ENCODE measurements around the gene CTDSPL. TPM values are rescaled to one million over a fixed set of nuclear protein-coding genes. Genes with fewer than 3 reads are reported as not detected.

Gene CTDSPL
- total and polyA plus RNA-seq, 2 of the 13 experiments (the other 11 are each of a cell fraction or from before 2014, with no cell fraction given), result 26.1 to 142 TPM

DNA sequence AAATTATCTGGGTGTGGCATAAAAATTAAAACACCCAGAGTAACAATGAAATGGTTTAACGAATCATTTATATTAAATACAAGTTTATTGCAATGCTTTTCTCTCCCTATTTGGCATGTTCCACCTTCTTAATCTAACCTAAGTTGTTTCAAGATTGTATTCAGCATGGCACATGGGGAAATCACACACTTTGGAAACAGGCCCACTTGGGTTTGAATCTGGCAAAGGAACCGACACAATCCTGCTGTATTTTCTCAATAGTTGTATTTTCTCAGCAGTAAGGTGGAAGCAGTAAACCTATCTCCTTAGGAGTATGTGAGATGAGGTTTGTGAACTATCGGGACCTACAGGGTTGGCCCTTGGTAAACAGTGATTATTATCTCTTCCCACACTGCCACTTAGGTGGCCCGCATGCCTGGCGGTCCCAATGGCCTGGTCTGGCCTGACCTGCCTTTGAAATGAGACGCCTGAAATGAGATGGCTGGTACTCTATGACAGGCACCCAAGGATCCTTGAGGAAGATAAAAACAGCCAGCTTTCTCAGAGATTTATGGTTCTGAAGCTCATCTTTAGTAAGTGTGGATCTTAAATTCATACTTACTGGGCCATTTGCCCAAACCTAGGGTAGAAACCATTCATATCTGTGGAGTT, 83.6 kb downstream of the CTDSPL start:
- Histone ChIP-seq H3K4me3 (replicated peaks in 1 of 3; ENCODE audit: insufficient read depth in 1 of 3, low read depth in 2 of 3, low read length in 3 of 3) (no peak overlapping the region), H3K9ac (ENCODE audit: insufficient read depth, low read depth, low read length) (no peak overlapping the region), H3K9me3 (ENCODE audit: low read length) (no peaks in the 10 kb centered on the region), H3K4me2 (ENCODE audit: low read depth, low read length) (no peak overlapping the region), H3K79me2 (ENCODE audit: insufficient read depth, low read length) (peaks cover 39% of the 10 kb centered on the region), H3K27ac (ENCODE audit: extremely low read length, insufficient read depth, low read length) (no peak overlapping the region), H3K36me3 (replicated peaks in 1 of 2; ENCODE audit: control insufficient read depth in 1 of 2, insufficient read depth in 2 of 2, low read length in 2 of 2) (peaks cover 14 to 39% of the 10 kb centered on the region in 2 experiments), H2AFZ (ENCODE audit: low read length) (no peak overlapping the region), H4K20me1 (ENCODE audit: insufficient read depth, low read length) (no peaks in the 10 kb centered on the region), H3K4me1 (ENCODE audit: insufficient read depth, low read length) (peaks cover 51% of the 10 kb centered on the region), H3K27me3 (ENCODE audit: control insufficient read depth in 1 of 2, insufficient read depth in 2 of 2, low read length in 2 of 2) (no peaks in the 10 kb centered on the region)
- intact Hi-C loops (cut with micrococcal nuclease; ENCODE audit: unreplicated experiment), result no loop called here
- DNase-seq (ENCODE audit: low spot score), result no peak
- FAIRE-seq, result no peak
- ATAC-seq, result no peak
- ChIA-PET CTCF (ENCODE audit: low intra/inter-chr PET ratio, low total read pairs) (no interaction called here), POLR2A (interaction anchor here (0.8 to 1.2 kb wide), 3 partner anchors 9 to 36 kb away, joined by 3 to 4 read pairs (median 3); no protein-coding TSS in a partner anchor)
- in situ Hi-C loops (cut with HindIII; ENCODE audit: extremely low pct_ligation_motif_present, low pct_unique_long_range_greater_than_20kb), result no loop called here
- TF ChIP-seq, protein P1, sequence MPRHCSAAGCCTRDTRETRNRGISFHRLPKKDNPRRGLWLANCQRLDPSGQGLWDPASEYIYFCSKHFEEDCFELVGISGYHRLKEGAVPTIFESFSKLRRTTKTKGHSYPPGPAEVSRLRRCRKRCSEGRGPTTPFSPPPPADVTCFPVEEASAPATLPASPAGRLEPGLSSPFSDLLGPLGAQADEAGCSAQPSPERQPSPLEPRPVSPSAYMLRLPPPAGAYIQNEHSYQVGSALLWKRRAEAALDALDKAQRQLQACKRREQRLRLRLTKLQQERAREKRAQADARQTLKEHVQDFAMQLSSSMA (CRISPR knock-in tag; IDR thresholded peaks at IDR 0.05), result no peak
- 0 out of 2 replicates have a peak, but pooled peaks have one; percentile 16 for TF ChIP-seq ZBTB33 (CRISPR knock-in tag; IDR thresholded peaks at IDR 0.05)
- TF ChIP-seq ZBTB7A (CRISPR knock-in tag; IDR thresholded peaks at IDR 0.05), result no peak
- TF ChIP-seq, protein P2, sequence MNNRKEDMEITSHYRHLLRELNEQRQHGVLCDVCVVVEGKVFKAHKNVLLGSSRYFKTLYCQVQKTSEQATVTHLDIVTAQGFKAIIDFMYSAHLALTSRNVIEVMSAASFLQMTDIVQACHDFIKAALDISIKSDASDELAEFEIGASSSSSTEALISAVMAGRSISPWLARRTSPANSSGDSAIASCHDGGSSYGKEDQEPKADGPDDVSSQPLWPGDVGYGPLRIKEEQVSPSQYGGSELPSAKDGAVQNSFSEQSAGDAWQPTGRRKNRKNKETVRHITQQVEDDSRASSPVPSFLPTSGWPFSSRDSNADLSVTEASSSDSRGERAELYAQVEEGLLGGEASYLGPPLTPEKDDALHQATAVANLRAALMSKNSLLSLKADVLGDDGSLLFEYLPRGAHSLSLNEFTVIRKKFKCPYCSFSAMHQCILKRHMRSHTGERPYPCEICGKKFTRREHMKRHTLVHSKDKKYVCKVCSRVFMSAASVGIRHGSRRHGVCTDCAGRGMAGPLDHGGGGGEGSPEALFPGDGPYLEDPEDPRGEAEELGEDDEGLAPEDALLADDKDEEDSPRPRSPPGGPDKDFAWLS (CRISPR knock-in tag; IDR thresholded peaks at IDR 0.05; ENCODE audit: borderline replicate concordance), result no peak
- WGBS (ENCODE audit: low lambda C conversion rate), result 95% methylated on average over 6 of the region's 6 CpGs
- no TSS peak for BruUV-seq (replicated peaks)

All from HepG2 (cell line).